ENCODE measurements around the gene SLC26A8. TPM values are rescaled to one million over a fixed set of nuclear protein-coding genes. Genes with fewer than 3 reads are reported as not detected.

SLC26A8 gene
- total and polyA plus RNA-seq, 4 donors: 0.03 to 0.33 (median 0.18) TPM

GRCh38 chr6:36063318-36064060, 39.0 kb upstream of the SLC26A8 start:
- Histone ChIP-seq H3K27ac (ENCODE audit: low read depth in 1 of 2, low read length in 2 of 2) (no peak overlapping the region), H3K27me3 (ENCODE audit: control insufficient read depth in 4 of 4, insufficient read depth in 4 of 4, low read length in 3 of 4) (no peaks in the 10 kb centered on the region), H3K4me3 (ENCODE audit: low read depth in 1 of 3, low read length in 3 of 3) (no peak overlapping the region), H3K9ac (ENCODE audit: low read depth in 1 of 2, low read length in 2 of 2) (no peak overlapping the region), H3K36me3 (ENCODE audit: control insufficient read depth in 4 of 4, insufficient read depth in 3 of 4, low read depth in 1 of 4, low read length in 3 of 4) (peaks cover 1 to 9% (median 7%) of the 10 kb centered on the region in 4 donors), H3K9me3 (ENCODE audit: control insufficient read depth in 4 of 4, low read length in 3 of 4) (no peaks in the 10 kb centered on the region), H3K4me1 (ENCODE audit: control insufficient read depth in 4 of 4, insufficient read depth in 4 of 4, low read length in 3 of 4) (peaks cover 9 to 43% (median 28%) of the 10 kb centered on the region in 4 donors)
- 89% methylated on average over 4 of the region's 4 CpGs for WGBS
- TF ChIP-seq RXRA (IDR thresholded peaks at IDR 0.05) (peak in 1 of 2 donors; percentile 7), HNF4A (conservative IDR thresholded peaks at IDR 0.05) (peak in 1 of 2 donors; percentile 16), TAF1 (conservative IDR thresholded peaks at IDR 0.05) (no peak), CTCF (IDR thresholded peaks at IDR 0.05; ENCODE audit: low read depth, low read length, missing input control) (no peak)
- no peak for DNase-seq (ENCODE audit: low spot score)

GRCh38 chr6:36062247-36062646, 37.8 kb upstream of the SLC26A8 start:
- no peak for TF ChIP-seq EGR1 (IDR thresholded peaks at IDR 0.05; ENCODE audit: low read depth in 2 of 2)
- TF ChIP-seq HNF4A (conservative IDR thresholded peaks at IDR 0.05): peak in 1 of 2 donors; percentile 0
- Histone ChIP-seq H3K27ac (ENCODE audit: low read depth in 1 of 2, low read length in 2 of 2) (no peak overlapping the region), H3K36me3 (ENCODE audit: control insufficient read depth in 4 of 4, insufficient read depth in 3 of 4, low read depth in 1 of 4, low read length in 3 of 4) (peaks cover 1 to 9% (median 7%) of the 10 kb centered on the region in 4 donors), H3K27me3 (ENCODE audit: control insufficient read depth in 4 of 4, insufficient read depth in 4 of 4, low read length in 3 of 4) (no peaks in the 10 kb centered on the region), H3K4me3 (ENCODE audit: low read depth in 1 of 3, low read length in 3 of 3) (no peak overlapping the region), H3K4me1 (ENCODE audit: control insufficient read depth in 4 of 4, insufficient read depth in 4 of 4, low read length in 3 of 4) (peaks cover 9 to 31% (median 23%) of the 10 kb centered on the region in 4 donors), H3K9me3 (ENCODE audit: control insufficient read depth in 4 of 4, low read length in 3 of 4) (no peaks in the 10 kb centered on the region), H3K9ac (ENCODE audit: low read depth in 1 of 2, low read length in 2 of 2) (no peak overlapping the region)
- WGBS: 96% methylated on average over 2 of the region's 2 CpGs
- no peak for DNase-seq (ENCODE audit: low spot score)

- 49% methylated on average over 2 of the region's 2 CpGs for WGBS
- H3K27ac ChIP-seq (ENCODE audit: low read depth in 1 of 2, low read length in 2 of 2): no peak overlapping the region
- no peak overlapping the region for H3K9ac ChIP-seq (ENCODE audit: low read depth in 1 of 2, low read length in 2 of 2)
- no peak overlapping the region for H3K4me3 ChIP-seq (ENCODE audit: low read depth in 1 of 3, low read length in 3 of 3)
- no peaks in the 10 kb centered on the region for H3K9me3 ChIP-seq (ENCODE audit: control insufficient read depth in 4 of 4, low read length in 3 of 4)
- no peaks in the 10 kb centered on the region for H3K27me3 ChIP-seq (ENCODE audit: control insufficient read depth in 4 of 4, insufficient read depth in 4 of 4, low read length in 3 of 4)
- peaks cover 10 to 25% (median 17%) of the 10 kb centered on the region in 4 donors for H3K4me1 ChIP-seq (ENCODE audit: control insufficient read depth in 4 of 4, insufficient read depth in 4 of 4, low read length in 3 of 4)
- DNase-seq (ENCODE audit: low spot score): no peak
- peaks cover 1 to 9% (median 7%) of the 10 kb centered on the region in 4 donors for H3K36me3 ChIP-seq (ENCODE audit: control insufficient read depth in 4 of 4, insufficient read depth in 3 of 4, low read depth in 1 of 4, low read length in 3 of 4)
- TF ChIP-seq YY1 (IDR thresholded peaks at IDR 0.05): no peak
- no peak for TF ChIP-seq ATF3 (IDR thresholded peaks at IDR 0.05)
- no peak for TF ChIP-seq HNF4A (conservative IDR thresholded peaks at IDR 0.05)
- TF ChIP-seq HNF4G (IDR thresholded peaks at IDR 0.05): no peak
- TF ChIP-seq FOXA1 (IDR thresholded peaks at IDR 0.05): no peak
- TF ChIP-seq REST (IDR thresholded peaks at IDR 0.05): no peak
Observed at GRCh38 chr6:36061236-36061635, 36.8 kb upstream of the SLC26A8 start.

All from liver (tissue), 9 donors.